Activated CD8-positive, alpha-beta memory T cell treated with anti-CD3 and anti-CD28 coated beads, Interleukin-2, amount 50 U/mL, for 48 hours (primary cell): ENCODE data around the gene DPPA3.
"Not testable (repeated sequence)": the region's sequence is repeated elsewhere in the genome, so short reads cannot be mapped to it uniquely, and the experiment has no call there.

ENCODE experiments used
- DNase-seq: peaks from one replicate; pipeline ENCODE4 v3.0.0-alpha.2; 2020

DPPA3 gene

GRCh38 chr12:7731486-7731885, 20.3 kb downstream of the DPPA3 start:
- no peak for DNase-seq

DNA sequence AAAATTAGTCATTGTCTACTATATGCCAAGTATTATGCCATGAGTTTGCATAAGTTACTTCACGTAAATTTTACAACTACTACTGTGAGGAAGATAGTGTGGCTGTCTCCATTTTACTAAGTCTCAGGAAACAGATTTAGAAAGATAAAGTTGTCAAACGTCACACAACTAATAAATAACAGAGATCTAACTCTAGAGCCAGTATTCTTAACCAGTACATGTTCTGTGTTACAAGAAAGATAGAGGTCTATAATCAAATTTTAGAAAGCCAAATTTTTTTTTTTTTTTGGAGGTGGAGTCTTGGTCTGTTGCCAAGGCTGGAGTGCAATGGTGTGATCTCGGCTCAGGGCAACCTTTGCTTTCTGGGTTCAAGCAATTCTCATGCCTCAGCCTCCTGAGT, 21.8 kb downstream of the DPPA3 start:
- DNase-seq: no peak

GRCh38 chr12:7747246-7747645, 36.0 kb downstream of the DPPA3 start, which contains the start of gene CLEC4C:
TSS of gene CLEC4C (minus strand) at chr12:7747375. CDS start at chr12:7747348, 27 bp downstream.
- DNase-seq: no peak

DNA sequence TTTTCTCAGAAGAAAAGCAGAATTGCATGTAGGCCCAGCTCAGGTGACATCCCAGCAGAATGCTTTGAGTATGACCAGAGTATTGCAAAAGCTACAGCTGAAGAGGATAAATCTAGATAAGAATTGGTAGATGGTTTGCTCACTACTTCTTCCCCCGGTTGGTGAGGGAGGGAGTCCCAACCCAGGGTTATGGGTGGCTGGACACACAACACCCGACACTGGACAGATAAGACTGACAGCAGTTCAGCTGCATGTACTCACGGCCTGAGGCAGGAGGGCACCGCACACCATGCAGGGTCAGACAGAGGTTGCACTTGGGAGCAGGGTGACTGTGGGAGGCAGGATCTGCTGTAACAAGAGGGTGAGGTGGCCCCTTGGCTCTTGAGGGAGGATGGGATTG, 37.6 kb downstream of the DPPA3 start:
- DNase-seq: no peak

GRCh38 chr12:7749442-7749841, 38.2 kb downstream of the DPPA3 start:
- DNase-seq: no peak

DNA sequence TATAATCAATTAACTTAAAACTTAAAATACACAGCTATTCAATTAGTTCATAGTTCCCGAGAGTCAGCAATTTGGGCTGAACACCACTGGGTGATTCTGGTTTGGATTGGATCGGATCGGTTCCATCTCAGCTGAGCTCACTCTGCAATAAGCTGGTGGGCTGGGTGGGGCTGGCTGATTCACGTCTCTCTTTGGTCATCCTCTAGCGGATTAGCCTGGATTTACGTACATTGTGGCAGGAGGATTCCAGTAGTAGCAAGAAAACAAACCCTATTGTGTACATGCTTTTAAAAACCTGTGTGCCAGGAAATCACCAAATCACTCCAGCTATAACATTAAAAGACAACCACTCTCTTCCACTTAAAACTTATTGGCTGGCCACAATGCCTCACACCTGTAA, 39.1 kb downstream of the DPPA3 start:
- no peak for DNase-seq

DNA sequence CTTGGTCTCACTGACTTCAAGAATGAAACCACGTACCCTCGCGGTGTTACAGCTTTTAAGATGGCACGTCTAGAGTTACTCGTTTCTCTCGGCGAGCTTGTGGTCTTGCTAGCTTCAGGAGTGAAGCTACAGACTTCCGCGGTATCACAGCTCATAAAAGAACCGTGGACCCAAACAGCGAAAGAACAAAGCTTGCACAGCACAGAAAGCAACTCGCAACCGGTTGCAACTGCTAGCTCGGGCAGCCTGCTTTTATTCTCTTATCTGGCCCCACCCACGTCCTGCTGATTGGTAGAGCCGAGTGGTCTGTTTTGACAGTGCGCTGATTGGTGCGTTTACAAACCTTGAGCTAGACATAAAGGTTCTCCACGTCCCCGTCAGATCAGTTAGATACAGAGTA, 40.2 kb downstream of the DPPA3 start:
- no peak for DNase-seq

- not testable (repeated sequence) for DNase-seq
Measured at GRCh38 chr12:7751941-7752922, 41.0 kb downstream of the DPPA3 start.

DNA sequence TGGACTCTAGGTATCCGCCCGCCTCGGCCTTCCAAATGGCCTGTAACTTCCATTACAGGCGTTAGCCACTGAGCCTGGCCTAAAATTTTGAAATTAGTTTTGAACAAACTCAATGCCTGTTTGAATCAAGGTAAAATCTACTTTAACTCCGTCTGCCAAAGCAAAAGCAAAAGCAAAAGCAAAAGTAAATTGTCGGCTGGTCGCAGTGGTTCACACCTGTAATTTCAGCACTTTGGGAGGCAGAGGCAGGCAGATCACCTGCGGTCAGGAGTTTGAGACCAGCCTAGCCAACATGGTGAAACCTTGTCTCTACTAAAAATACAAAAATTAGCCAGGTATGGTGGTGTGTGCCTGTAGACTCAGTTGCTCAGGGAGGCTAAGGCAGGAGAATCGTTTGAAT, 44.4 kb downstream of the DPPA3 start:
- not testable (repeated sequence) for DNase-seq

- no peak for DNase-seq
Measured at GRCh38 chr12:7756993-7757392, 45.8 kb downstream of the DPPA3 start.

- DNase-seq: no peak
Measured at GRCh38 chr12:7758766-7759140, 47.5 kb downstream of the DPPA3 start.
